Endothelial cell of umbilical vein (primary cell): ENCODE data around the gene MT1M.

Experiments
- EZH2 ChIP-seq: IDR thresholded peaks from 2 replicates; pipeline ENCODE4 v1.6.1; 2012; ENCODE audit warnings: borderline replicate concordance, low read depth, mild to moderate bottlenecking, moderate library complexity, low read length, inconsistent platforms; ENCODE audit not compliant: severe bottlenecking
- FOS ChIP-seq: IDR thresholded peaks from 2 replicates; pipeline ENCODE4 v1.6.1; 2011; ENCODE audit warnings: mild to moderate bottlenecking, low read length, moderate library complexity, borderline replicate concordance; ENCODE audit not compliant: insufficient read depth
- GATA2 ChIP-seq: IDR thresholded peaks from 2 replicates; pipeline ENCODE4 v1.7.0; 2011; ENCODE audit warnings: low read depth, mild to moderate bottlenecking, moderate library complexity, mixed read lengths, low read length; ENCODE audit not compliant: insufficient read length, insufficient read depth
- JUN ChIP-seq: IDR thresholded peaks from 2 replicates; pipeline ENCODE4 v1.6.1; 2011; ENCODE audit warnings: borderline replicate concordance, low read depth; ENCODE audit not compliant: insufficient read length, insufficient read depth
- MYC ChIP-seq: IDR thresholded peaks from one replicate; pipeline ENCODE4 v1.6.1; 2011; ENCODE audit warnings: mild to moderate bottlenecking, low read depth, low read length
- POLR2A ChIP-seq: IDR thresholded peaks from 2 replicates; pipeline ENCODE4 v1.6.1; 2012; ENCODE audit warnings: low read depth, mild to moderate bottlenecking, control low read depth, low read length
- POLR2AphosphoS5 ChIP-seq: IDR thresholded peaks from 2 replicates; pipeline ENCODE4 v1.6.1; 2012; ENCODE audit warnings: low read depth, mild to moderate bottlenecking, control low read depth, low read length, moderate library complexity; ENCODE audit not compliant: insufficient read depth
- TF ChIP-seq, protein P1 (sequence below), 2 donors: IDR thresholded peaks; 1 replicate in 1 of 2; 2 replicates in 1 of 2; pipeline ENCODE4 v1.5.1; 2011; ENCODE audit warnings: low read length in 2 of 2, mild to moderate bottlenecking in 2 of 2, moderate library complexity in 2 of 2, control low read depth in 1 of 2, inconsistent platforms in 1 of 2, low read depth in 1 of 2; ENCODE audit not compliant: insufficient read depth in 1 of 2; ENCODE audit errors: extremely low read depth in 1 of 2
- TF ChIP-seq, protein P2 (sequence below): IDR thresholded peaks from 2 replicates; pipeline ENCODE4 v1.6.1; 2011; ENCODE audit not compliant: insufficient read depth, insufficient read length

DNA sequence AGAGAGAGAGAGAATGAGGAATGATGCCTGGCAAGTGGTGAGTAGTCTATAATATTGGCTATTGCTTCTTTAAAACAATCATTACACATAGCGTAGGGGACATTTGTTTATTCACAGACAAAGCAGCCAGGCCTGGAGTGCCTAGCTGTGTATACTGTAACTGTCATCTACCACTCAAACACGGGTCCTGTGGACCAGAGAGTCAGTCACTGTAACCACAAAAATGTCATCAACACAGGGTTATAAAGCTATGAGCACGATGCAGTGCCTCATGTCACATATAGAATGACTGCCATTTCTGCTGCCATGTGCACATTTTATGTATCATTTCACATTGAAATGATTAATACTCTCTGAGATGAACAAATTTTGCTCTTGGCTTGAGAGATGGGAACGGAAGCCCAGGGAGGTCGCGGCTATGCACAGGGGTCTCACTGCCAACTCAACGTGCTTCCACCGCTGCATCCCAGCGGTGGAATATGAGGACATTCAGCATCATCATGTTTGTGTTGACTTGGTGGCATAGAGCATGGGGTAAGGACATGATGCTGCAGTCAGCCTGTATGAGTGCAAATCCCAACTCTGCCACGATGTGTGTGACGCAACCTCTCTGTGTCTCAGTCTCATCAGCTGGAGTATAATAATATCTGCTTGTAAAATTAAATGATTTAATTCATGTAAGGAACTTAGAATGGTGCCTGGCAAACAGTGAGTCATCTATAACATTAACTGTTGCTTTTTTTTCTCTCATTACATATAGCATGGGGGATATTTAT, 40.5 kb downstream of the MT1M start:
- TF ChIP-seq POLR2AphosphoS5 (no peak), POLR2A (no peak), GATA2 (no peak), JUN (no peak), EZH2 (no peak), FOS (no peak), MYC (no peak)
- TF ChIP-seq, protein P1, sequence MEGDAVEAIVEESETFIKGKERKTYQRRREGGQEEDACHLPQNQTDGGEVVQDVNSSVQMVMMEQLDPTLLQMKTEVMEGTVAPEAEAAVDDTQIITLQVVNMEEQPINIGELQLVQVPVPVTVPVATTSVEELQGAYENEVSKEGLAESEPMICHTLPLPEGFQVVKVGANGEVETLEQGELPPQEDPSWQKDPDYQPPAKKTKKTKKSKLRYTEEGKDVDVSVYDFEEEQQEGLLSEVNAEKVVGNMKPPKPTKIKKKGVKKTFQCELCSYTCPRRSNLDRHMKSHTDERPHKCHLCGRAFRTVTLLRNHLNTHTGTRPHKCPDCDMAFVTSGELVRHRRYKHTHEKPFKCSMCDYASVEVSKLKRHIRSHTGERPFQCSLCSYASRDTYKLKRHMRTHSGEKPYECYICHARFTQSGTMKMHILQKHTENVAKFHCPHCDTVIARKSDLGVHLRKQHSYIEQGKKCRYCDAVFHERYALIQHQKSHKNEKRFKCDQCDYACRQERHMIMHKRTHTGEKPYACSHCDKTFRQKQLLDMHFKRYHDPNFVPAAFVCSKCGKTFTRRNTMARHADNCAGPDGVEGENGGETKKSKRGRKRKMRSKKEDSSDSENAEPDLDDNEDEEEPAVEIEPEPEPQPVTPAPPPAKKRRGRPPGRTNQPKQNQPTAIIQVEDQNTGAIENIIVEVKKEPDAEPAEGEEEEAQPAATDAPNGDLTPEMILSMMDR (IDR thresholded peaks at IDR 0.05; ENCODE audit: extremely low read depth in 1 of 2, insufficient read depth in 1 of 2, low read depth in 1 of 2, low read length in 2 of 2) = no peak
- TF ChIP-seq, protein P2, sequence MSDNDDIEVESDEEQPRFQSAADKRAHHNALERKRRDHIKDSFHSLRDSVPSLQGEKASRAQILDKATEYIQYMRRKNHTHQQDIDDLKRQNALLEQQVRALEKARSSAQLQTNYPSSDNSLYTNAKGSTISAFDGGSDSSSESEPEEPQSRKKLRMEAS = no peak
